Stimulated activated CD4-positive, alpha-beta T cell treated with anti-CD3 and anti-CD28 coated beads, TNF-alpha, amount 100 ng/mL, for 1 hour (primary cell): ENCODE measurements around the gene POLR2M.
A peak's percentile ranks its signal among the peaks of the same experiment; 100 is the strongest.

ENCODE experiments used
- DNase-seq, 3 donors: peaks; one replicate each; pipeline ENCODE4 v3.0.0-alpha.2; 2020; ENCODE audit warnings: low read depth in 3 of 3, low spot score in 1 of 3

POLR2M gene

DNA sequence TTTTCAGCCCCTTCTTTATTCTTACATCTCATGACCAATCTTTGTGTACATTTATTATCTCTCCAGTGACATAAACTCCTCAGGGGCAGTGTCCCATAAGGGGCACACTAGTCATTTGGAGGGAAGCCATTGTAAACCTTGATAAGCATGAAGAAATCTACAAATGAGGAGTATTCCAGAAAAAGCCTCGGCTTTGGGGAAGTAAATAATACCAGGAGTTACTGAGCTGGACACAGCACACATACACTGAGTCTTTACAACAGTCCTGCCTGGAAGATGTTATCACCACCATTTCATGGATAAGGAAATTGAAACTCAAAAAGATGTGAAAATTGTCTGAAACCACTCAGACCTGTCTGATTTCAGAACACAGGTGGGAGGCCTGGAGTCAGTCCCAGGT lies 15.4 kb upstream of the POLR2M start:
- DNase-seq: no peak

DNA sequence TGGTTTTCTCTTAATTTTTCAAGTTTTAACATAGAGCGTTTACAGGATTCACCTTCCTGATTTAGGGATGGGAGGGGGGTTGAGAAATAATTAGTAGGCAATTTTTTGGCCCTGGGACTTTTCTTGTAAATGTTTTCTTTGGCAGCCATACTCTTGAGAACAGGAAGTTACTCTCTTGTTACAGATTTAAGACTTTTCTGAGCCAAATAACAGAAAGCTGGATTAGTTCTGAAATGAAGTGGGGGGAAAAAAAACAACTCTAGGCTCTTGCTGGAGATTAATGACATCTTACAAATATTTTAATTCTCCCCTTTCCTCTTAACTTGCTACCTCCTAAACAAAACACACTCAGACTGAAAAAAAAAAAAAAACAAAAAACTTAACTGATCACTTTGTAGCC lies 13.8 kb upstream of the POLR2M start:
- no peak for DNase-seq

DNA sequence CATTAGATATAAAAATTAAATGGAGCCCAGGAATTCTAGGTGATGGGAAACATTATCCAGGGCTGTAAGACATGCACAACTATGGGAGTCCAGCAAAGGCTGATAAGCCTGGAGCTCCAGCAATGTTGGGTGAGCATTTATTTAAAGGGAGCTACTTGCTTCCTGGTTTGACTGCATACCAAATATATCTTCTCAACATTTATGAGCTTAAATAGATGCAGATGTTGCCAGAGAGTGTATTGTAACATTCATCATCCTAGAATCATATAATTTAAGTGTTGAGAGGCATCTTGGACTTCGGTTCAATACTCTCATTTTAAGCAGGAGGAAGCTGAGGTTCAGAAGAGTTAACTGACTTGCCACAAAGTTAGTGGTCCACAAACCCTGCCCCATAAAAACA lies 12.2 kb upstream of the POLR2M start:
- DNase-seq: no peak

DNA sequence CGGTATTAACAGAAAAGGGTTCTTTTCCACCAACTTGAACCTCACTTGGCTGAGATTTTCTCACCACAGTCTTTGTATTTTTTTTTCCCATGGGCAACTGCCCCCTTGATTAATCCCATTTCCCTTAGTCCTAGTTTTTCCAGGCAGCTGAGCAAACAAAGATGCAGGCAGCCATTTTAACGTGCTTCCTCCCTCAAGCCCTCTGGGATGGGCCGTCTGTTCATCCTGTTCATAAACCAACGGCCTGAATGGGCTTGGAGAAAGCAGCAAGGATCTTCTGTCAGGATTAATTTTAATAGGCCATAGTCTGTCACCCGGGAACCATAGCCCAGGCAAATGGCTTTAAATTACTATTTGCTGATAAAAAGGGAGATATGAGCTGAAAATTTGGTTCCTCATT lies 10.4 kb upstream of the POLR2M start:
- DNase-seq: no peak

DNA sequence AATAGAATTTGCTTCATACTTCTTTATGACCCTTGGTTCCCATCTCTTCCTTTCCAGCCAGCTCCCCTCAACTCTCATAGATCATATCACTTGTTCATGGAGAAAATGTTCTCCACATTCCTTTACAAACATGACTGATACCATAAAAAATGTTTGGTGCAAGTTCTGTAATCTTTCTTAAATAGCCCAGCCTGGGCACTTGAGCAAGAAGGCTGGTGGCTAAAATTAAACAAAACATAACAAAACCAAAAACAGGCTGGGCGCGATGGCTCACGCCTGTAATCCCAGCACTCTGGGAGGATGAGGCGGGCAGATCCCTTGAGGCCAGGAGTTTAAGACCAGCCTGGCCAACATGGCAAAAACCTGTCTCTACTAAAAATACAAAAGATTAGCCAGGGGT lies 8.9 kb upstream of the POLR2M start:
- DNase-seq: no peak

DNA sequence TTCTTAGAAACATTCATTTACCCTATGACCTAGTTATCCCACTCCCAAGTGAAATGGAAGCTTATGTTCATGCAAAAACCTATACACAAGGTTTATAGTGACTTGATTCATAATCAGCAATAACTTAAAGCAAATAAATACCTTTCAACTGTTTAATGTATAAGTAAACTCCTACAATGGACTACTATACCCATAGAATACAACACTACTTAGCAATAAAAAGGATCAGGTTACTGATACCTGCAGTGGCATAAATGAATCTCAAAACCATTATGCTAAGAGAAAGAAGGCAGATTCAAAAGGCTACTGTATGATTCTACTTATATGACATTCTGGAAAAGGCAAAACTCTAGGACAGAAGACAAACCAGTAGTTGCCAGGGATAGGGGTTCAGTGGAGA lies 8.3 kb upstream of the POLR2M start:
- no peak for DNase-seq

DNA sequence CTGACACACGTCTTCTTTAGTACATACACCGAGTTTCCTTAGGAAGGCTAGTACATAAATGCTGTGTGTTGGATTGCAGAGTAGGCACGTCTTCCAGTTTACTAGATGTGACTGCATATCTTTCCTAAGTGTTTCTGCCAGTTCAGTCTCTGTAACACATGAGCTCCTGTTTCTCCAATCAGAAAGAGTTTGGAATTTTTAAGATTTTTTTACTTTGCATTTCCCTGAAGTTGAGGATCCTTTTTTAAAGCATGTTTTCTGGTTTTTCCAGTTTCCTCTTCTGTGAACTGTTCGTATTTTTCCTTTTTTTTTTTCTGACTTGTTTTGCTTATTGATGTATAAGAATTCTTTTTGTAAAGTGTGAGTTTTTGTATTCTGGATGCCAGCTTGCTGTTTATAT lies 7.5 kb upstream of the POLR2M start:
- DNase-seq: no peak

DNA sequence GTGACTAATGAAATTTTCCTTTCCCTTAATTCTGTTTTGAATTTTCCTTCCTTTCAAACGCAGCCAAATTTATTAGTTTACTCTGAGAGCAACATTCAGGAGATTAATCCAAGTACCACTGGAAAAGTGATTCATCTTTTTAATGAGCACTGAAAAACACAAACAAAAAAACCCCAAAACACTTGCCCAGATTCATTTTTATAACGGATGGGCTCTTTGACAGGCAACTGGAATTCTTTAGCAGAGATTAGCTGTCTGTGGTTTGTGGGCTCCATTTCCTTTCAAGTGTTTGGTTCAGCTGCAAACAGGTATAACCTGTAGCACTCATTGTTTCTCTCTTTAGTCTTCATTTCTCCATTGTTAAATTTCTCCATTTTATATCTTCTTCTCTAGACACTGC lies 3.1 kb upstream of the POLR2M start:
- DNase-seq: no peak

DNA sequence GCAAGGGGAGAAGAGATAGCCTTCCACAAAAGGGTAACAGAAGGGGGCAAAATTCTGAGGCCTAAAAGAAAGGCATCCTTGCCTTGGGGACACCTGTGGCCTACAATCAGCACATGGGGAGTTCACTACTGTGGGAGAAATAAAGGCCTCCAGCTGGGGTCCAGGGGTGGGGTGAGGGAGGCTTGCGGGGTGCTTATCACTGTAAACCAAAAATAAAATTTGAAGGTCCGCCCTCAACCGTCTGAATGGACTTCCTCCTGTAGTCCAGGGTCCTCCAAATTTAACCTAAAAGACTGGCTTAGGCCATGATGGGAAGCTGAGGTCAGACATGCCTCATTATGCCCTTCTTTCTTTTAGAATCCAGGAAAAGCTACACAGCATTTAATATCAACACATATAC lies 2.1 kb upstream of the POLR2M start:
- no peak for DNase-seq

DNA sequence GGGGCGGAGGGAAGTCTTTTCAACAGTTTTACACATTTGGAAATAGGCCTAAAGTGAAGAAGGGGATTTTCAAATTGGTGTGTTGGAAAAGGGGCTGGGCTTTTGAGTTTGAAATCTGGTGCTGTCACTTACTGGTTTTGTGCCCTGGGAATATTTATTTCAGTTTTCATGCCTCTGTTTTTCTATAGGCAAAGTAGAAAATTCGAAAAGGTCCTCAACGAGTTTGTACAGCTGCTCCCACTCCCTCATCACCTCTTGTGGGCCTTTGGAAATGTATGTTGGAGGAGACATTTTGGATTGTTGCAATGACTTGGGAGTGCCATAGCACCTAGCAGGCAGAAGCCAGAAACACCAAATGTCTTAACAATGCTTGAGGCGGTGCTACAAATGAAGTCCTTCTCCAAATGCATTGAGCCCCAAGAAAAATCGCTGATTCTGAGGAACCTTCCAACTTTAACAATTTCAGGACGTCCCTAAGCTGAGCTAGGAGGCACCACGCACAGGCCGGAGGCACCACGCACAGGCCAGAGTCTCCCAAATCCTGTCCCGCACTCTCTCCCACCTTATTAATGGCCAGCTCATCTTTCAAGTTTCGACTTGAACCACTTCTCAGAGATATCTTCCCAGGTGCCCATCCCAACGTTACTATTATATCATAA lies 639 bp upstream of the POLR2M start:
- no peak for DNase-seq

DNA sequence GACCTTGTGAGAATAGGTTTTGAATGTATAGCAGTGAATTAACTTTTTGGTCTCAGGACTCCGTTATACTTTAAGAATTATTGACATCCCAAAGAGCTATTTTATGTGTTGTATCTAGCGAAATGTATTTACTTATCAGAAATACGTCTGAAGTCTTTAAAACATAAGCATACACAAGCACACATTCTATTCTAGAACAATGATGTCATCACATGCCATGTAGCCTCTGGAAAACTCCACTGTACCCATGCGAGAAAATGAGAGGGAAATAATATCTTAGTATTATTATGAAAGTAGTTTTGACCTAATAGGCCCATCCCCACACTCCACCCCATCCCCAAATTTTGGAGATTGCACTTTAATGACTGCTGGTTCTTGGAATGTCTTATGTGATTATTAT lies 1.5 kb downstream of the POLR2M start:
- DNase-seq: no peak

DNA sequence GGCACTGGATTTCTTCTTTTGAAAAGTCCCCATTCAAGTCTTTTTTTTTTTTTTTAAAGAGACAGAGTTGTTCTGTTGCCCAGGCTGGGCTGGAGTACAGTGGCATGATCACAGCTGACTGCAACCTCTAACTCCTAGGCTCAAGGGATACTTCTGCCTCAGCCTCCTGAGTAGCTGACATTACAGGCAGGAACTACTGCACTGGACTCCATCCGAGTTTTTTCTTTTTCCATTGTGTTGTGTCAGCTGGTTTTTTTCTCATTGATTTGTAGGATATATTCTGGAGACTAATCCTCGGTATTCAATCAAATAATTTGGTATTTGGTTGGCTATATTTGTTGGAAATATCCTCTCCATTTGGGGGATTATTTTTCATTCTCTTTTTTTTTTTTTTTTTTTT lies 11.8 kb downstream of the POLR2M start:
- DNase-seq: no peak

DNA sequence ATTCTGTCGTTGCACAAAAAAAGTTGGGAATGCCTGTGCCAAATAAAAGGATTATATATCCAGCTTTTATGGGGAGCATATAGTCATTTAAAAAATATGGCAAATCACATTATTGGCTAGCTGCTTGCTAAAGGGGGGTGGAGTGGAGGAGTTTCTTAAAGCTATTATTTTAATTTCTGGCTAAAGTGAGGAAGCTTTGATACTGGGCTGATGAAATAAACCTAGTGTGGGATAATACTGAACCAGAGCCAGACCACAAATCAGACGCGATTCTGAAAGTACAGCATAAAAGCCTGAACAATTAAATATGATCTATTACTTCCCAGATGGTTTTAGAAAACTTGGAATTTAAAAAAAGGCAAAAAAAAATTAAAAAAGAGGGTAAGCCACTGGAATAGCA lies 14.4 kb downstream of the POLR2M start:
- no peak for DNase-seq

DNA sequence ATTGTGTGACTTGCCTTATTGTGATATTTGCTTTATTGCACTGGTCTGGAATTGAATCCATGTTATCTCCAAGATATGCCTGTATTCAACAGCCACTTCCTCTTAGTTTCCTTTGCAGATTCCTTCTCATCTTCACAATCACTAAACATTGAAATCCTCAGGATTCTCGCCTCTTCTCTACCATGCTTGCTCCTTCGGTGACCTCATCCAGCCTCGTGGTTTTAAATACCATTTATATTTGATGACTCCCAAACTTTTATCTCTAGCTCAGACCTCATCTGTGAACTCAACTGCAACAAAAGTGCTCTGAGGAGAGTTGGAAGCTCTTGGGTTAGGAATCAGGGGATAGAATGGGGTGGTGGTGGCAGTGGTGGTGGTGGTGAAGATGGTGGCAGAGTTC lies 19.9 kb downstream of the POLR2M start:
- DNase-seq: no peak

DNA sequence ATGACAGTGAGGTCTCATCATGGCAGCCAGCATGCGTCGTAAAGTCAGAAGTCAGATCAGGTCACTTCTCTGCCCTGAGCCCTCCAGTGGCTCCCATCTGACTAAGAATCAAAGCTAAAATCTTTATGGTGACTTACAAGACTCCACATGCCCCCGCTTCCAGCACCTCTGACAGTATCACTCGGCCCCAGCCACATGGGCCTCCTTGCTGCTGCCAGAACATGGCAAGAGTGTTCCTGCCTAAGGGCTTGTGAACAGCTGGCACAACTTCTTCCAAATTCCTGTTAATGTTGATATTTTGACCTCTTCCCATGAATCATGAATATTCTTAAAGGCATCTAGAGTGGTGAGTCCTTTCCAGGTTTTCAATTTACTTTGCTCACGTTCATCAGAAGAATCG lies 20.5 kb downstream of the POLR2M start:
- DNase-seq: no peak

DNA sequence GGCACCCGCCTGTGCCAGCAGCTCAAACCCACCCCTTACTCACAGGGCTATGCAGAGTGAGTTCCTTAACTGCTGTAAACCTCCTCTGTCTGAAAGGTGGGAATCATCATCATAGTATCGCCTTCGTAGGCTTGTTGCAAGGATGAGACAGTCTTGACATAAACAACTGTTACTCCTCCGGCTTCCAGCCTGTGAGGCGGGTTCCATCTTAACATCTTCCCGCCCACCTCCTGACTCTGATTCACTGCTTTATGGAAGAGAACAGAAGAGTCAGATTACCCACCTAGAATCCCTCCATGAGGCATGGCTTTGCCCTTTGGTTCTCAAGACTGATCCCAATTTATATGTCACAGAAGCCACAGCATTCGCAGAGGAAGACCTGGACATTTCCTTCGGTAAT lies 21.9 kb downstream of the POLR2M start:
- DNase-seq: no peak

DNA sequence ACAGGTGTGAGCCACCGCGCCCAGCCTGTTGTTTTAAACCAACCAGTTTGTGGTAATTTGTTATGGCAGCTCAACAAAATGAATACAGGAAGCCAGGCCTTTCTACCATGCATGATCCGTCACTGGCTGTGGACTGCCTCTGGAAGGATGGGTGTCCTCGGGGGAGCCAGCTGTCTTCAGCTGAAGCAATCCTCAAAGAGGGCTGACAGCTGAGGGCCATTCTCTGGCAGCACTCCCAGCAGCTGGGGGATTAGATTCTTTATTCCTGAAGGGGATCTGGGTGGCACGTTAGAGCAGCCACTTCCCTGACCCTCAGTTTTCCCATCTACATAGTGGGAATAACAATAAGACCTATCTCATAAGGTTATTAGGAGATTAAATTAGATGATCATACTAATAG lies 24.4 kb downstream of the POLR2M start:
- DNase-seq: no peak

DNA sequence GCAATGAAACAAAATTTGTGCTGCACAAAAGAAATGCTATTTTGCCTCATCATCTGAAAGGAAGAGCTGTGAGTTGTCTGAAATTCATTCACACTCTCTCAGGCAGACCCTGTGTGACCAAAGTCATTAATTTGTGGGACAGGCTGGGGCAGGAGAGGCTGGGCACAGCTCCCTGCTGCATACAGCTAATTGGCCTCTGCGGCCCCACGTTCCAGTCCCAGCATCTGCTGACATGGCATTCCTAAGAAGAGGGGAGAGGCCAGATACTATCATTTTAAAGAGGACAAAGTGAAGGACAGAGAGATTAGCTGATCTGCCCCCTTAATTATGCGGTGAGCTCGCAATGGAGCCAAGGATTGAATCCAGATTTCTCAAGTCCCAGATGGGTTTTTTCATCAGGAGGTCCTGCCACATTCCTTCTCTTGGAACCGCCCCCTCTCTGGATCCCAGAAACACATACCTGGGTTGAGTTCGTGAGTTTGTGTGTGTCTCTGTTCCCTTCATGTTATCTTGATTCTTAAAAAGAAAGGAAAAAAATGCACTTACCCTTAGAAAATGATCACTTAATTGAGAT lies 25.1 kb downstream of the POLR2M start:
- DNase-seq: no peak

DNA sequence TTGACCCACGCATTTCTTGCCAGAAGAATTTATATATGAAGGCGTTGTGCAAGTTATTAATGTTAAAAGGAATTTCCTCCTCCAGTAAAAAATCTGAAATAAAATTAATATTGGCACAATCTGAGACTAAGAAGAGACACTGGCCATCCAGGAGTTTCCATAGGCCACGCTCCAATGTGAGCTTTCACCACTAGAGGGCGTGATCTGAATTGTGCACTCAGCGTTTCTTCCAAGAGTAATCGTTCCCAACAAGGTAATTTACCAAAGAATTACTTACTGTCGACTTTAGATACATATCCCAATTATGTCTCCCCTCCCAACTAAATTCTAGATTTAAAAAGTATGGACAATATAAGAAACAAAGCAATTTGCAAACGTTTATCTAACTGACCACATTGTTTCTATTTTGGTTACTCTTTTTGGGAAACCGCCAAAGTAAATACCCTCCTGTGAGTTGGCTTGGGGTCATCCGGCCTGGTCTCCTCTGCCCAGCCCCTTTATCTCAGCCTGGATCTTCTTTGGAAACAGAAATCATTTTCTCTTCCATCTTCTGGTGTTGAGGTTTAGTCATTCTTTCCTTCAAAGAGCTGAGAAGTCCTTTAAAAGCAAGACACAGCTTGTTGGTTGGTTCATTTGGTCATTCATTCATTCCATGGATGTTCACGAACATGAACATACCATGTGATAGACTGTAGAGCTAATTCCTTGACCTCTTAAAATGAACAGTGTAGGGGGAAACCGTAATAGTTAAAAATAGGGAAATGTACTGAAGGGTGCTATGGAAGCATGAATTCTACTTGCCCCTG lies 26.2 kb downstream of the POLR2M start:
- peak in 2 of 3 donors; percentile 5 to 26 for DNase-seq

DNA sequence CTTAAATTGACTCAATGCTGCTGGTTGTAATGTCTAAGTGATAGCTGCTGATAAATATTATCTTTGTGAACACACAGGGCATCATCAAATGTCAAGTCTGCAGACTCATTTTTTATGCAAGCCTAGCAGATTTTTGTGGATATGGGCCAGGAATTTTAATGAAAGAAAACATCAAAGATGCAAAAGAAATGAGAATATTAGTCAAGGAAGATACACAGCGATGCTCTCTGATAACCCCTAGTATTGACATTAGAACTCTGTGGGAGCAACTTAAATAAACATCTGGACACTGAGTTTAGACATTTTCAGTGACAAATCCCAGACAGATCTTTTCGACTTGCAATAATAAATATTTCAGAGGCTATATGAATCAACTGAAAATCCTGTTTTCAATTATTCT lies 28.3 kb downstream of the POLR2M start:
- no peak for DNase-seq

DNA sequence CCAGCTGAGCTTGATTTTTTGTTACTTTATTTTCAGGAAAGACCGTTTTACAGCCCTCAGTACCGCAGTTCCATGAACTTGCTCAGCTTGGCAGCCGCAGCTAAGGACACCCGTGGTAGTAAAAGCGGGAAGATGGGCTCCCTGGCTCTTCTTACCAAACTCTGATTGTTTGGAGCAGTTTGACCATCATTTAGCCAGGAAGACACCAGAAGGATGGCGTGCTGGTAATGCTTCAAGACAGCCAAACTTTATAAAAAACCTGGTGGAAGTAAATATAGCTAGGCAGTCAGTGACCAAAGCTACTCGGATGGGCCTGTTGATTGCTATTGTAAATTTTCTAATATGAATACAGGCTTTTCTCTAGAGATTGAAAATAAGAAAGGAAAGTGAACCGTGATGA lies 28.9 kb downstream of the POLR2M start:
- DNase-seq: no peak

DNA sequence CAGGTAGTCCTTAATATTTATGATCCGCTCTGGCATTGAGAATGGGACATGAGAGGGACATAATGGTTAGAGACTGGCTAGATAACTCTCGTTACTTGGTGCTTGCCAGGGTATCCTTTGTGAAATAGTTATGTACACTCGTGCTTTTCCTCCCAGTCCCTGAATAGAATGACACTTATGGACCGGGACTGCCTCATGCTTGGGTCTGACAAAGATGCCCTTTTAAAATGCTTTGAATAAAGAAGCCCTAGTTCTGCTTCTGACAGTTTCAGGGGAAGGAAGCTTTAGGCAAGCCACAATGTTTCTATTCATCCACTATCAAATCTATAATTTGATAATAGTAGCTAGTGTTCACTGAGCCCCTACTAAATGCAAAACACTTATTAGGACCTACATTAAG lies 29.4 kb downstream of the POLR2M start:
- no peak for DNase-seq

DNA sequence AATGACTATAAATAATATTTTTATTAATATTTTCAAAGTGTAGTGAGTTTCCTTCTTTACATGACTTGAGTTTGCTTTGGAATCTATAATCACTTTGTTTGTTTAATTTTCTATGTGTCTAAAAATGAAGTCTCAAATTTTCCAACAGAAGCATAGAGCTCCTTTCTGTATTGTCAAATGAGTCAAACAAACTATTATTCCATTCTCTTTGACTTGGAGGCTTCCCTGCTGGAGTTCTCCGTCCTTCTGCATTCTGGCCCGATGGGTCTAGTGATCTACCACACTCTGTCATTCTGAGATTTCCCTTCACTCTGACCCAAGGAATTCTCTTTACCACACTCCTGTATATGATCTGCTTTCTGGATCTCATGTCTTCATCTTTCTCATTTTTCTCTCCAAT lies 30.1 kb downstream of the POLR2M start:
- DNase-seq: no peak
